Endodermal cell (in vitro differentiated cells): Measurements from ENCODE around the gene B4GALT1. TPM values are rescaled to one million over a fixed set of nuclear protein-coding genes. Genes with fewer than 3 reads are reported as not detected.

Source experiments
- DNase-seq: peaks from one replicate; pipeline ENCODE4 v3.0.0-alpha.2; 2017
- H3K27ac ChIP-seq: 2 replicates; pipeline ENCODE4 v1.5.1; 2013; ENCODE audit warnings: mild to moderate bottlenecking, low read depth, low read length, moderate library complexity
- H3K27me3 ChIP-seq: 2 replicates; pipeline ENCODE4 v1.6.1; 2013; ENCODE audit warnings: mild to moderate bottlenecking, low read length, moderate library complexity; ENCODE audit not compliant: insufficient read depth, control insufficient read depth, poor library complexity, severe bottlenecking
- H3K36me3 ChIP-seq: 2 replicates; pipeline ENCODE4 v1.7.0; 2013; ENCODE audit warnings: mild to moderate bottlenecking, low read length, moderate library complexity; ENCODE audit not compliant: control insufficient read depth, insufficient read depth
- H3K4me1 ChIP-seq: one replicate; pipeline ENCODE4 v1.7.0; 2013; ENCODE audit warnings: low read length; ENCODE audit not compliant: control insufficient read depth, insufficient read depth
- H3K4me3 ChIP-seq: 2 replicates; pipeline ENCODE4 v1.5.1; 2013; ENCODE audit warnings: mild to moderate bottlenecking, low read length, moderate library complexity
- H3K9ac ChIP-seq: 2 replicates; pipeline ENCODE4 v1.6.1; 2013; ENCODE audit warnings: mild to moderate bottlenecking, low read length, moderate library complexity; ENCODE audit not compliant: poor library complexity, severe bottlenecking; ENCODE audit errors: extremely low read depth
- H3K9me3 ChIP-seq: 2 replicates; pipeline ENCODE4 v1.6.1; 2013; ENCODE audit warnings: mild to moderate bottlenecking, low read length, moderate library complexity; ENCODE audit not compliant: control insufficient read depth
- H3K27ac Mint-ChIP-seq: 2 replicates; pipeline ENCODE4 v1.8.0; 2020; ENCODE audit warnings: mixed read lengths
- H3K27me3 Mint-ChIP-seq: 2 replicates; pipeline ENCODE4 v1.8.0; 2021; ENCODE audit warnings: mild to moderate bottlenecking, mixed read lengths; ENCODE audit not compliant: insufficient read depth
- H3K36me3 Mint-ChIP-seq: 2 replicates; pipeline ENCODE4 v1.8.0; 2020; ENCODE audit warnings: low read depth, mixed read lengths
- H3K4me1 Mint-ChIP-seq: 2 replicates; pipeline ENCODE4 v1.8.0; 2020; ENCODE audit warnings: mixed read lengths
- H3K4me3 Mint-ChIP-seq: 2 replicates; pipeline ENCODE4 v1.8.0; 2020; ENCODE audit warnings: mild to moderate bottlenecking, moderate library complexity, mixed read lengths
- H3K9me3 Mint-ChIP-seq: 2 replicates; pipeline ENCODE4 v1.8.0; 2020; ENCODE audit warnings: mild to moderate bottlenecking, mixed read lengths
- CTCF ChIP-seq: fragments of 200-600 bp; sonication (generic); conservative IDR thresholded peaks from 2 replicates; pipeline ENCODE4 v1.5.0; 2021; ENCODE audit warnings: antibody characterized with exemption, mild to moderate bottlenecking
- WGBS, 2 experiments: methylation state at CpG; one replicate each; pipeline versions ENCODE4 v1.1.5 to v1.1.7; 2013; ENCODE audit warnings: missing lambda C conversion rate in 2 of 2, mixed read lengths in 1 of 2; ENCODE audit not compliant: insufficient coverage in 1 of 2, insufficient read length in 1 of 2; 5-methylcytosine and 5-hydroxymethylcytosine counted together
- total RNA-seq, 2 donors: library from RNA; stranded (reverse); fragmentation: NEBNext Ultra II Directional in 1 of 2; extraction: Animal tissue kit (Norgen Biotek cat#: 25700) in 1 of 2; gene quantifications; 2 replicates in 1 of 2; 3 replicates in 1 of 2; pipeline ENCODE4 v1.2.1, GENCODE V29; 2021

Gene B4GALT1
- total RNA-seq, 2 donors from 2014 or later: 62.9 to 92.6 TPM

- DNase-seq: no peak
- Mint-ChIP-seq H3K27ac (no peak overlapping the region), H3K4me3 (no peak overlapping the region), H3K36me3 (peaks cover 2% of the 10 kb centered on the region), H3K27me3 (no peaks in the 10 kb centered on the region), H3K4me1 (peaks cover 6% of the 10 kb centered on the region), H3K9me3 (peaks cover 1% of the 10 kb centered on the region)
- no peak overlapping the region for H3K9ac ChIP-seq
- H3K36me3 ChIP-seq: no peaks in the 10 kb centered on the region
- no peaks in the 10 kb centered on the region for H3K4me1 ChIP-seq
- no peaks in the 10 kb centered on the region for H3K9me3 ChIP-seq
- TF ChIP-seq CTCF: no peak
- H3K27me3 ChIP-seq: no peaks in the 10 kb centered on the region
- H3K27ac ChIP-seq: no peak overlapping the region
- WGBS, 2 experiments: 93% methylated on average over 2 to 4 of the region's 4 CpGs
- H3K4me3 ChIP-seq: no peak overlapping the region
These were observed 18.6 kb downstream of the B4GALT1 start for GRCh38 chr9:33148367-33149014.

GRCh38 chr9:33147416-33148169, 19.5 kb downstream of the B4GALT1 start:
- no peak overlapping the region for H3K27ac Mint-ChIP-seq
- no peak overlapping the region for H3K4me3 ChIP-seq
- H3K9me3 ChIP-seq: no peaks in the 10 kb centered on the region
- no peak overlapping the region for H3K9ac ChIP-seq
- no peaks in the 10 kb centered on the region for H3K27me3 Mint-ChIP-seq
- 80 to 94% methylated on average over 7 of the region's 7 CpGs for WGBS, 2 experiments
- H3K4me1 ChIP-seq: no peaks in the 10 kb centered on the region
- no peaks in the 10 kb centered on the region for H3K36me3 Mint-ChIP-seq
- no peak overlapping the region for H3K4me3 Mint-ChIP-seq
- H3K27ac ChIP-seq: no peak overlapping the region
- H3K9me3 Mint-ChIP-seq: no peaks in the 10 kb centered on the region
- no peaks in the 10 kb centered on the region for H3K27me3 ChIP-seq
- H3K36me3 ChIP-seq: no peaks in the 10 kb centered on the region
- H3K4me1 Mint-ChIP-seq: peaks cover 6% of the 10 kb centered on the region
- no peak for DNase-seq
- TF ChIP-seq CTCF: no peak

DNA sequence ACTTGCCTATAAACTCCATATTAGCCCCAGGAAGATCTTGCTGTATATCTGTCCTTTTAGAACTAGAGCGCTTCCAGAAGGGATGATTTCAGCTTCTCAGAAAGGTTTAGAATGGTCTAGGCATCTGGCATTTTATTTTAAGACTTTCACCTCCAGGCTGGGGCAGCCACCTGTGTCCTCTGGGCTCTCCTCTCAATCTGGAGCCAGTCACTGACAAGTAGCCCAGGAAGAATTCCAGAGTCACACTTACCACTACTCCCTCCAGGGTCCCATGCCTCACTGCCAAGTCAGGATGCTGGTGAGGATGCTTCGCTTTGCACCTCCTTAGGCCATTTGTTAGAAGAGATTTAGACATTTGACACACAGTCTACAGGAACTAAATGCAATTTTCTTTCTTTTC, 20.8 kb downstream of the B4GALT1 start:
- H3K9me3 Mint-ChIP-seq: no peaks in the 10 kb centered on the region
- Histone ChIP-seq H3K9ac (no peak overlapping the region), H3K27me3 (no peaks in the 10 kb centered on the region), H3K27ac (no peak overlapping the region), H3K36me3 (no peaks in the 10 kb centered on the region), H3K4me3 (no peak overlapping the region), H3K9me3 (no peaks in the 10 kb centered on the region), H3K4me1 (no peaks in the 10 kb centered on the region)
- no peak overlapping the region for H3K27ac Mint-ChIP-seq
- 97 to 100% methylated on average over 1 to 2 of the region's 2 CpGs for WGBS, 2 experiments
- H3K4me3 Mint-ChIP-seq: no peak overlapping the region
- peaks cover 3% of the 10 kb centered on the region for H3K36me3 Mint-ChIP-seq
- no peak for TF ChIP-seq CTCF
- H3K4me1 Mint-ChIP-seq: peaks cover 10% of the 10 kb centered on the region
- no peaks in the 10 kb centered on the region for H3K27me3 Mint-ChIP-seq
- DNase-seq: no peak
